GM23248 (cell line): ENCODE data around the gene APBA3. TPM values are rescaled to one million over a fixed set of nuclear protein-coding genes. Genes with fewer than 3 reads are reported as not detected.

ENCODE experiments used
- DNase-seq: peaks from one replicate; pipeline ENCODE4 v3.0.0-alpha.2; 2015
- H2AFZ ChIP-seq: fragments of 200-600 bp; sonication (generic); 2 replicates; pipeline ENCODE4 v1.6.1; 2016; ENCODE audit warnings: antibody characterized with exemption
- H3F3A ChIP-seq: fragments of 200-600 bp; sonication (generic); 2 replicates; pipeline ENCODE4 v1.6.1; 2016; ENCODE audit warnings: mild to moderate bottlenecking, antibody characterized with exemption, mixed run types; ENCODE audit not compliant: insufficient read depth
- H3K27ac ChIP-seq: fragments of 200-600 bp; sonication (generic); 2 replicates; pipeline ENCODE4 v1.5.1; 2016; ENCODE audit warnings: mild to moderate bottlenecking
- H3K27me3 ChIP-seq: fragments of 200-600 bp; sonication (generic); replicated peaks from 2 replicates; pipeline ENCODE4 v1.6.1; 2016; ENCODE audit warnings: mild to moderate bottlenecking; ENCODE audit not compliant: insufficient read depth
- H3K36me3 ChIP-seq: fragments of 200-600 bp; sonication (generic); 2 replicates; pipeline ENCODE4 v1.6.1; 2016; ENCODE audit warnings: low read depth, mild to moderate bottlenecking
- H3K4me1 ChIP-seq: fragments of 200-600 bp; sonication (generic); 2 replicates; pipeline ENCODE4 v1.6.1; 2016; ENCODE audit warnings: mild to moderate bottlenecking; ENCODE audit not compliant: insufficient read depth
- H3K4me2 ChIP-seq: fragments of 200-600 bp; sonication (generic); one replicate; pipeline ENCODE4 v1.6.1; 2016; ENCODE audit warnings: mild to moderate bottlenecking; ENCODE audit not compliant: unreplicated experiment
- H3K4me3 ChIP-seq: fragments of 200-600 bp; sonication (generic); 2 replicates; pipeline ENCODE4 v1.5.1; 2016; ENCODE audit warnings: mild to moderate bottlenecking
- H3K79me2 ChIP-seq: fragments of 200-600 bp; sonication (generic); 2 replicates; pipeline ENCODE4 v1.6.1; 2016; ENCODE audit warnings: mild to moderate bottlenecking; ENCODE audit not compliant: insufficient read depth
- H3K9ac ChIP-seq: fragments of 200-600 bp; sonication (generic); 2 replicates; pipeline ENCODE4 v1.6.1; 2016; ENCODE audit warnings: mild to moderate bottlenecking
- H3K9me2 ChIP-seq: fragments of 200-600 bp; sonication (generic); 2 replicates; pipeline ENCODE4 v1.6.1; 2016; ENCODE audit warnings: mixed run types, mild to moderate bottlenecking, moderate library complexity; ENCODE audit not compliant: insufficient read depth
- H3K9me3 ChIP-seq: fragments of 200-600 bp; sonication (generic); one replicate; pipeline ENCODE4 v1.6.1; 2017; ENCODE audit warnings: low read depth
- H4K20me1 ChIP-seq: fragments of 200-600 bp; sonication (generic); 2 replicates; pipeline ENCODE4 v1.6.0; 2016; ENCODE audit not compliant: insufficient read depth
- EZH2 ChIP-seq: fragments of 200-600 bp; sonication (generic); IDR thresholded peaks from 2 replicates; pipeline ENCODE4 v1.6.1; 2018; ENCODE audit warnings: antibody characterized with exemption, mild to moderate bottlenecking; ENCODE audit not compliant: insufficient read depth, poor library complexity, severe bottlenecking
- EZH2phosphoT487 ChIP-seq: fragments of 200-600 bp; sonication (generic); IDR thresholded peaks from 2 replicates; pipeline ENCODE4 v1.6.1; 2018; ENCODE audit warnings: antibody characterized with exemption, moderate library complexity, mild to moderate bottlenecking, low read depth; ENCODE audit not compliant: insufficient read depth
- WGBS, 2 experiments: methylation state at CpG; one replicate each; pipeline ENCODE4 v1.1.6; 2015 to 2017; ENCODE audit warnings: low lambda C conversion rate in 2 of 2, low coverage in 1 of 2; ENCODE audit errors: missing lambda C conversion rate in 2 of 2; 5-methylcytosine and 5-hydroxymethylcytosine counted together
- in situ Hi-C: fragments of 300-500 bp; cut with MboI; formaldehyde crosslinking; loops from 2 replicates; pipeline ENCODE4 v1.15.0; 2020
- polyA plus RNA-seq: library from polyadenylated mRNA; unstranded; fragments of >200 nt; fragmentation: Nextera tagmentation; extraction: Ambion mirVana; gene quantifications from 2 replicates; pipeline ENCODE4 v1.2.1, GENCODE V29; 2016
- total RNA-seq: library from RNA; depleted of rRNA; stranded (reverse); fragments of >200 nt; shearing (Covaris generic); gene quantifications from 2 replicates; pipeline ENCODE4 v1.2.3, GENCODE V29; 2014

Gene APBA3
- total and polyA plus RNA-seq, 2 experiments from 2014 or later = 16.9 to 28.3 TPM

DNA sequence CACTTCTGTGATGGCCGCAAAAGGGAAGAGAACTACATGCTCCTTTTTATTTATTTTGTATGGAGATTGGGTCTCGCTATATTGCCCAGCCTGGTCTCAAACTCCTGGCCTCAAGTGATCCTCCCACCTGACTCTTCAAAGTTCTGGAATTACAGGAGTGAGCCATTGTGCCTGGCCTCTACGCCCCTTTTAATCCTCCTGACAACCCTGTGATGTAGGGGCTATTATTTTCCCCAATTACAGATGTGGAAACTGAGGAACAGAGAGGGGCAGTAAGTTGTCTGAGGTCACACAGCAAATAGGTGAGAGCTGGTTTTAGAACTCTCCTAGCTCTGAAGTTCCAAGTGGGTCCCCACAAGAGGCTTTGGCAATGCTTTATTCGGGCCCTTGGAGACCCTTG, 41.6 kb downstream of the APBA3 start:
- H3F3A ChIP-seq = no peaks in the 10 kb centered on the region
- in situ Hi-C loops = no loop called here
- 68 to 70% methylated on average over 4 of the region's 4 CpGs for WGBS, 2 experiments

DNA sequence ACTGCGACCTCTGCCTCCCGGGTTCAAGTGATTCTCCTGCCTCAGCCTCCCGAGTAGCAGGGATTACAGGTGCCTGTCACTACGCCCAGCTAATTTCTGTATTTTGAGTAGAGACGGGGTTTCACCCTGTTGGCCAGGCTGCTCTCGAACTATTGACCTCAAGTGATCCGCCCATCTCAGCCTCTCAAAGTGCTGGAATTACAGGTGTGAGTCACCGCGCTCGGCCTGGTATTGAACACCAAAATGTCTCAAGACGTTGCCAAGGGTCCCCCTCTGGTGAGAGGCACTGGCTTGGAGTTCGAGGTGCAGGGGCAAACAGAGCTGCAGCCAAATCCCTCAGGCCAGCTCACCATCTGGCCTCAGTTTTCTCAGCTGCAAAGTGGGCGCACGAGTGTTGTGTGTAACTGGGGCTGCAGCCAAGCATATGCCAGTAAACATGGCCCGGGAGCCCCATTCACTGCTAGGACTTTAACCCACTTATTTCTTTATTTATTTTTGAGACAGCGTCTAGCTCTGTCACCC, 45.3 kb downstream of the APBA3 start:
- no peaks in the 10 kb centered on the region for H3K36me3 ChIP-seq
- DNase-seq = no peak
- H3K9me3 ChIP-seq = no peaks in the 10 kb centered on the region
- no peak overlapping the region for H2AFZ ChIP-seq
- H3K4me1 ChIP-seq = no peaks in the 10 kb centered on the region
- no peak overlapping the region for H3K9ac ChIP-seq
- no peaks in the 10 kb centered on the region for H3K79me2 ChIP-seq
- 74 to 80% methylated on average over 16 of the region's 16 CpGs for WGBS, 2 experiments
- no peak overlapping the region for H3K4me2 ChIP-seq
- TF ChIP-seq EZH2phosphoT487 (no peak), EZH2 (no peak)
- no peaks in the 10 kb centered on the region for H3F3A ChIP-seq
- no peaks in the 10 kb centered on the region for H4K20me1 ChIP-seq
- in situ Hi-C loops = no loop called here
- H3K9me2 ChIP-seq = no peaks in the 10 kb centered on the region
- no peak overlapping the region for H3K27ac ChIP-seq
- peaks cover 2% of the 10 kb centered on the region; the same call in 1 of the 2 replicates for H3K27me3 ChIP-seq
- H3K4me3 ChIP-seq = no peak overlapping the region

More for the DNA sequence above, 41.6 kb downstream of the APBA3 start:
- Histone ChIP-seq H3K9me2 (no peaks in the 10 kb centered on the region), H3K27me3 (peaks cover 19% of the 10 kb centered on the region), H3K4me3 (no peak overlapping the region), H3K9ac (no peak overlapping the region), H3K4me2 (no peak overlapping the region), H2AFZ (no peak overlapping the region), H3K27ac (no peak overlapping the region), H4K20me1 (no peaks in the 10 kb centered on the region), H3K36me3 (no peaks in the 10 kb centered on the region), H3K9me3 (no peaks in the 10 kb centered on the region), H3K79me2 (no peaks in the 10 kb centered on the region), H3K4me1 (no peaks in the 10 kb centered on the region)
- no peak for DNase-seq
- TF ChIP-seq EZH2 (no peak), EZH2phosphoT487 (no peak)

DNA sequence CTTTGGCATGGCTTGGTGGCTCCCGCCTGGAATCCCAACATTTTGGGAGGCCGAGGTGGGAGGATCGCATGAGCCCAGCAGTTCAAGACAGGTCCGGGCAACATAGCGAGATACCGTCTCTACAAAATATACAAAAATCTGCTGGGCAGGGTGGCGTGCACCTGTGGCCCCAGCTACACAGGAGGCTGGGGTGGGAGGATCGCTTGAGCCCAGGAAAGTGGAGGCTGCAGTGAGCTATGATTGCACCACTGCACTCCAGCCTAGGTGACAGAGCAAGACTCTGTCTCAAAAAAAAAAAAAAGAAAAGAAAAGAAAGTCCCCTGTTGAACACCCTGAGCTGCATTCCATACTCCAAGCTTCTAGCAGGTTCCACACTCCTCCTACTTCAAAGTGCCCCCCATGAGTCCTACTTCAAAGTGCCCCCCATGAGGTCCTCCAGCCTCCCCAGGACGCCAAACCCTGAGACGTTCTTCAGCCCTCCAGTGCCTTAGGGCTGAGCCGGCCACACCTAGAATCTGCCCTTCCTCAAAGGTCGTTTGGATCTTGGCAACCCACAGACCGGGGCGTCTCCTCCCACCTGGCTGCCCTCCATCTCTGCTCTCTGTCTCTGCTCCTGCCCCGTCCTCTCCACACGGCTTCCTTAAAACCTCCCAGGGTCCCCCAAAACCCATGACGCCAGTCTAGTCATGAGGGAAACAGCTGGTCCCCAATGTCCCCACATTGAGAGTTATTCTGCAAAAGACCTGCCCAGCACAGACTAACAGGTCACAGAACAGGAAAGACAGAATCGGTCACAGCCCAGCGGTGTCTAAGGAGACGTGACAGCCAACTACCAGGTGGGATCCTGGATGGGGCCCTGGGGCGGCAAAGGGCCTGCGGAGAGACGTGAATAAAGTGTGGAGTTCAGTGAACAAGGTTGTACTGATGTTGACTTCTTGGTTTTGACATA, 48.6 kb downstream of the APBA3 start:
- Histone ChIP-seq H3K4me3 (no peak overlapping the region), H3K4me2 (no peak overlapping the region), H2AFZ (no peak overlapping the region), H3K9me2 (no peaks in the 10 kb centered on the region), H3K9ac (no peak overlapping the region), H3K4me1 (no peaks in the 10 kb centered on the region), H3K27ac (no peak overlapping the region), H3K36me3 (no peaks in the 10 kb centered on the region), H4K20me1 (no peaks in the 10 kb centered on the region), H3K9me3 (no peaks in the 10 kb centered on the region), H3K27me3 (no peaks in the 10 kb centered on the region), H3K79me2 (no peaks in the 10 kb centered on the region), H3F3A (no peaks in the 10 kb centered on the region)
- 46% methylated on average over 23 of the region's 23 CpGs for WGBS, 2 experiments
- DNase-seq = no peak
- in situ Hi-C loops = no loop called here
- no peak for TF ChIP-seq EZH2
- no peak for TF ChIP-seq EZH2phosphoT487

DNA sequence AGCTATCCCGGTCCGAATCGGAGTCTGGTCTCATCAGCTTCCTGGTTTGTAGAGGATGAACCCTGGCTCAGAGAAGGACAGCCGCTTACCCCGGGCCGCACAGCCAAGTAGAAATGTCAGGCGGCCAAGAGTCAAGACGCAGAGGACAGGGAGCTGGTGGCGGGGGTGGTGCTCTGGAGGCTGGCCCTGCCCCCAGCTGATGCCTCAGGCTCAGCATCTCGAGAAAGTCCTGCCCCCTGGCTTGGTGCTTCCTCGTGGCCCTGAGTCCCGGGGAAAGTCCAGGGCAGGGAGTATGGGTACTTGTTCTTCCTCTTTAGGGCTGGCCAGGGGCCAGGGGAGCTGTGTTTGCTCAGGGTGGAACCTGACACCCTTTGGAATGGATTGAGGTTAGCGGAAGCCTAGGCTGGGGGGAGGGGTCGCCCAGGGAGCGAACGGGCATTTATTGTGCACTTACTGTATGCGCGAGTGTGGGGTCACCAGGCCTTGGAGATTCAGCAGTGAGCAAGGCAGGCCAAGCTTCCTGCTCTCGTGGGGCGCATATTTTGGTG, 51.2 kb downstream of the APBA3 start:
- Histone ChIP-seq H3K4me2 (no peak overlapping the region), H3K79me2 (no peaks in the 10 kb centered on the region), H3K9me3 (no peaks in the 10 kb centered on the region), H3K27me3 (no peaks in the 10 kb centered on the region), H3F3A (no peaks in the 10 kb centered on the region), H3K27ac (no peak overlapping the region), H3K9ac (no peak overlapping the region), H4K20me1 (no peaks in the 10 kb centered on the region), H3K9me2 (no peaks in the 10 kb centered on the region), H2AFZ (no peak overlapping the region), H3K4me3 (no peak overlapping the region), H3K36me3 (no peaks in the 10 kb centered on the region), H3K4me1 (no peaks in the 10 kb centered on the region)
- no peak for DNase-seq
- TF ChIP-seq EZH2phosphoT487 (no peak), EZH2 (no peak)
- in situ Hi-C loops = no loop called here
- WGBS, 2 experiments = 68 to 73% methylated on average over 20 of the region's 20 CpGs
